ENCODE data around the gene CAPN2.

CAPN2 gene

GRCh38 chr1:223717695-223718363, 5.5 kb downstream of the CAPN2 start:
- no peak overlapping the region for H3K9ac ChIP-seq (ENCODE audit: low read length)
- no peak overlapping the region for H3K4me3 ChIP-seq (ENCODE audit: insufficient read depth, low read length, poor library complexity, severe bottlenecking)
- no peaks in the 10 kb centered on the region for H3F3A ChIP-seq (ENCODE audit: insufficient read depth)
- H4K20me1 ChIP-seq (ENCODE audit: low read depth, low read length) = no peaks in the 10 kb centered on the region
- H3K4me2 ChIP-seq (ENCODE audit: low read depth, low read length, poor library complexity, severe bottlenecking) = no peak overlapping the region
- H3K27me3 ChIP-seq (ENCODE audit: low read length) = no peaks in the 10 kb centered on the region
- no peaks in the 10 kb centered on the region for H3K36me3 ChIP-seq (ENCODE audit: low read length)
- H2AFZ ChIP-seq (ENCODE audit: low read depth, low read length, severe bottlenecking) = no peak overlapping the region
- no peak for TF ChIP-seq CTCF (IDR thresholded peaks at IDR 0.05; ENCODE audit: insufficient read depth, low read length, poor library complexity, severe bottlenecking)
- no peak for TF ChIP-seq EZH2phosphoT487 (conservative IDR thresholded peaks at IDR 0.05; ENCODE audit: low read length)
- H3K9me3 ChIP-seq (ENCODE audit: insufficient read depth, low read length) = no peaks in the 10 kb centered on the region
- H3K79me2 ChIP-seq (ENCODE audit: insufficient read depth, low read length) = no peaks in the 10 kb centered on the region
- no peak overlapping the region for H3K27ac ChIP-seq (ENCODE audit: low read depth, low read length)
- no peaks in the 10 kb centered on the region for H3K9me2 ChIP-seq (replicated peaks; ENCODE audit: insufficient read depth, low read length)

DNA sequence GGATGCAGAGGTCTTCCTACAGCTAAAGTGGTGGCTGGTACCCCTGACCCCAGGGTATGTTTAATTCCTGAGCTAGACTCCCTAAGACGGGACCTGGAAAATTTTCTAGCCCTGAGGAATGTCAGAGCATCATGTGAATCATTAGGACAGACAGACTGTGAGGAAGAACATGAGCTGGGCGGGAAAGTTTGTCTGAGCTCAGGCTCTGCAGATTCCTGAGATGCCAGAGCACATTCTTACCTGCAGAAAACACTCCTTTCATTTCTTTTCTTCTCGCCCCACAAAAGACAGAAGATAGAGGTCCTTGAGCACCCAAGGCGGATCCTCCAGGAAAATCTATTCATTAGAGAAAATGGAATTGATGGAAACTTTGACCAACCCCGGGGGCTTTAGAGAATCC, 6.5 kb downstream of the CAPN2 start:
- H3K9me2 ChIP-seq (replicated peaks; ENCODE audit: insufficient read depth, low read length) = no peaks in the 10 kb centered on the region
- no peak overlapping the region for H3K4me2 ChIP-seq (ENCODE audit: low read depth, low read length, poor library complexity, severe bottlenecking)
- no peaks in the 10 kb centered on the region for H3K79me2 ChIP-seq (ENCODE audit: insufficient read depth, low read length)
- no peak for TF ChIP-seq CTCF (IDR thresholded peaks at IDR 0.05; ENCODE audit: insufficient read depth, low read length, poor library complexity, severe bottlenecking)
- TF ChIP-seq EZH2phosphoT487 (conservative IDR thresholded peaks at IDR 0.05; ENCODE audit: low read length) = no peak
- no peak overlapping the region for H3K27ac ChIP-seq (ENCODE audit: low read depth, low read length)
- no peaks in the 10 kb centered on the region for H3K36me3 ChIP-seq (ENCODE audit: low read length)
- H4K20me1 ChIP-seq (ENCODE audit: low read depth, low read length) = no peaks in the 10 kb centered on the region
- H3K27me3 ChIP-seq (ENCODE audit: low read length) = no peaks in the 10 kb centered on the region
- H3K9ac ChIP-seq (ENCODE audit: low read length) = no peak overlapping the region
- no peak overlapping the region for H3K4me3 ChIP-seq (ENCODE audit: insufficient read depth, low read length, poor library complexity, severe bottlenecking)
- no peak overlapping the region for H2AFZ ChIP-seq (ENCODE audit: low read depth, low read length, severe bottlenecking)
- no peaks in the 10 kb centered on the region for H3K9me3 ChIP-seq (ENCODE audit: insufficient read depth, low read length)
- no peaks in the 10 kb centered on the region for H3F3A ChIP-seq (ENCODE audit: insufficient read depth)

GRCh38 chr1:223720971-223721591, 8.7 kb downstream of the CAPN2 start:
- H3F3A ChIP-seq (ENCODE audit: insufficient read depth) = no peaks in the 10 kb centered on the region
- H3K79me2 ChIP-seq (ENCODE audit: insufficient read depth, low read length) = no peaks in the 10 kb centered on the region
- no peak overlapping the region for H2AFZ ChIP-seq (ENCODE audit: low read depth, low read length, severe bottlenecking)
- no peak for TF ChIP-seq EZH2phosphoT487 (conservative IDR thresholded peaks at IDR 0.05; ENCODE audit: low read length)
- no peak for TF ChIP-seq CTCF (IDR thresholded peaks at IDR 0.05; ENCODE audit: insufficient read depth, low read length, poor library complexity, severe bottlenecking)
- H3K4me2 ChIP-seq (ENCODE audit: low read depth, low read length, poor library complexity, severe bottlenecking) = no peak overlapping the region
- H3K4me3 ChIP-seq (ENCODE audit: insufficient read depth, low read length, poor library complexity, severe bottlenecking) = no peak overlapping the region
- no peaks in the 10 kb centered on the region for H4K20me1 ChIP-seq (ENCODE audit: low read depth, low read length)
- no peaks in the 10 kb centered on the region for H3K9me3 ChIP-seq (ENCODE audit: insufficient read depth, low read length)
- H3K36me3 ChIP-seq (ENCODE audit: low read length) = no peaks in the 10 kb centered on the region
- H3K27me3 ChIP-seq (ENCODE audit: low read length) = no peaks in the 10 kb centered on the region
- no peak overlapping the region for H3K27ac ChIP-seq (ENCODE audit: low read depth, low read length)
- H3K9ac ChIP-seq (ENCODE audit: low read length) = no peak overlapping the region
- no peaks in the 10 kb centered on the region for H3K9me2 ChIP-seq (replicated peaks; ENCODE audit: insufficient read depth, low read length)

All from SU-DHL-6 (cell line).